Measurements from ENCODE around the gene RNF215. TPM values are rescaled to one million over a fixed set of nuclear protein-coding genes. Genes with fewer than 3 reads are reported as not detected.

RNF215 gene
- total RNA-seq, 4 donors from 2014 or later: 8.6 to 28.9 (median 13.0) TPM

- Histone ChIP-seq H3K4me1 (peaks cover 5 to 41% (median 18%) of the 10 kb centered on the region in 4 donors), H3K4me3 (peak overlapping the region; percentile 62 to 68 (median 64)), H3K27me3 (no peaks in the 10 kb centered on the region), H3K9me3 (no peaks in the 10 kb centered on the region), H3K27ac (peak overlapping the region; percentile 86 to 99 (median 96)), H3K36me3 (peaks cover 0 to 8% (median 0%) of the 10 kb centered on the region in 3 donors)
- DNase-seq: peak; percentile 98 to 100 (median 98)
- TF ChIP-seq CTCF (IDR thresholded peaks at IDR 0.05) (peak in 1 of 6 experiments; percentile 0), POLR2A (IDR thresholded peaks at IDR 0.05) (peak; percentile 68 to 86)
These were observed 36.8 kb upstream of the RNF215 start for GRCh38 chr22:30423959-30424533.

GRCh38 chr22:30423301-30423958 is 36.2 kb upstream of the RNF215 start:
- TF ChIP-seq CTCF (IDR thresholded peaks at IDR 0.05) (peak in 1 of 6 experiments; percentile 8), POLR2A (IDR thresholded peaks at IDR 0.05) (peak; percentile 85 to 87)
- no peaks in the 10 kb centered on the region for H3K27me3 ChIP-seq
- DNase-seq: peak; percentile 32 to 92 (median 70)
- peaks cover 5 to 44% (median 18%) of the 10 kb centered on the region in 4 donors for H3K4me1 ChIP-seq
- peak overlapping the region; percentile 62 to 68 (median 64) for H3K4me3 ChIP-seq
- no peaks in the 10 kb centered on the region for H3K9me3 ChIP-seq
- H3K36me3 ChIP-seq: peaks cover 0 to 11% (median 0%) of the 10 kb centered on the region in 3 donors
- H3K27ac ChIP-seq: peak overlapping the region; percentile 86 to 99 (median 96)

GRCh38 chr22:30422481-30423300 is 35.5 kb upstream of the RNF215 start:
- peak overlapping the region; percentile 86 to 99 (median 96) for H3K27ac ChIP-seq
- H3K9me3 ChIP-seq: no peaks in the 10 kb centered on the region
- no peaks in the 10 kb centered on the region for H3K27me3 ChIP-seq
- H3K4me3 ChIP-seq: peak overlapping the region; percentile 62 to 68 (median 64)
- H3K36me3 ChIP-seq: peaks cover 0 to 17% (median 0%) of the 10 kb centered on the region in 3 donors
- TF ChIP-seq CTCF (IDR thresholded peaks at IDR 0.05): no peak
- peak; percentile 61 to 91 for TF ChIP-seq POLR2A (IDR thresholded peaks at IDR 0.05)
- DNase-seq: peak; percentile 28 to 90 (median 84)
- peaks cover 5 to 52% (median 18%) of the 10 kb centered on the region in 4 donors for H3K4me1 ChIP-seq

- TF ChIP-seq POLR2A (IDR thresholded peaks at IDR 0.05) (peak; percentile 37 to 71), CTCF (IDR thresholded peaks at IDR 0.05) (no peak)
- Histone ChIP-seq H3K27ac (peak overlapping the region; percentile 86 to 99 (median 96)), H3K4me3 (peak overlapping the region in 2 of 4 donors; percentile 64 to 68), H3K36me3 (peaks cover 0 to 24% (median 0%) of the 10 kb centered on the region in 3 donors), H3K9me3 (no peaks in the 10 kb centered on the region), H3K27me3 (no peaks in the 10 kb centered on the region), H3K4me1 (peaks cover 5 to 57% (median 18%) of the 10 kb centered on the region in 4 donors)
- no peak for DNase-seq
These were observed 34.7 kb upstream of the RNF215 start for GRCh38 chr22:30421695-30422480.
